ENCODE measurements around the gene CAMKK2.
"Not testable (repeated sequence)": the region's sequence is repeated elsewhere in the genome, so short reads cannot be mapped to it uniquely, and the experiment has no call there.

CAMKK2 gene

DNA sequence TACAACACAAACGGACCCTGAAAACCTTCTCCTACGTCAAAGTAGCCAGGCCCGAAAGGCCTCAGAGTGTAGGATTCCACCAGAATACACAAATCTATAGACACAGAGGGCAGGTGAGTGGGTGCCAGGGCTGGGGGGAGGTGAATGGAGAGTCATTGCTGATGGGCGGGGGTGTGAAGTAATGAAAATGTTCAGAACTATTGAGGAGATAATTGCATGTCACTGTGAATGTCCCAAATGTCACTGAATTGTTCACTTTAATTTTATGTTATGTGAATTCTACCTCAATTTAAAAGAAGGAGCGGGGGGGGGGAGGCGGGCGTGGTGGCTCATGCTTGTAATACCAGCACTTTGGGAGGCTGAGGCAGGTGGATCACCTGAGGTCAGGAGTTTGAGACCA lies 50.6 kb downstream of the CAMKK2 start:
- DNase-seq (ENCODE audit: low spot score) = no peak

GRCh38 chr12:121245031-121245430 lies 51.5 kb downstream of the CAMKK2 start:
- DNase-seq (ENCODE audit: low spot score) = no peak

- DNase-seq (ENCODE audit: low spot score) = no peak
These were observed 55.1 kb downstream of the CAMKK2 start for GRCh38 chr12:121241156-121241970.

GRCh38 chr12:121240484-121241101 lies 55.9 kb downstream of the CAMKK2 start:
- DNase-seq (ENCODE audit: low spot score) = peak; percentile 81

DNA sequence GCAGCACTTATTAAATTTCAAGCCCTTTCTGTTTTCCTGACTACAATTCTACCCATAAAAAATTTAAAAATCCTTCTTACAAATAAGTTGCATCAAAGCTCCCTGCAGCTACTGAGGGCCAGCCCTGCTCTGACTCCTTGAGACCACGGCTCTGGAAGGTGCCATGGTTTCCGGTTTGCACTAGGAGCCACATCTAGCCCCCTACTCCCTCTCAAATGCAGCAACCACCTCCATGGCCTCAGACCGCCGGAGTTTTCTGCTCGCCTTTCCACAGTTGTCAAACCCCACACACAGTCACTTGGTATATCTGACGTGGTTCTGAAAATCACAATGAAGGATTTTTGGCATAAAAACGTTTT lies 56.5 kb downstream of the CAMKK2 start:
- no peak for DNase-seq (ENCODE audit: low spot score)

- no peak for DNase-seq (ENCODE audit: low spot score)
These were observed 57.0 kb downstream of the CAMKK2 start for GRCh38 chr12:121239351-121240061.

DNA sequence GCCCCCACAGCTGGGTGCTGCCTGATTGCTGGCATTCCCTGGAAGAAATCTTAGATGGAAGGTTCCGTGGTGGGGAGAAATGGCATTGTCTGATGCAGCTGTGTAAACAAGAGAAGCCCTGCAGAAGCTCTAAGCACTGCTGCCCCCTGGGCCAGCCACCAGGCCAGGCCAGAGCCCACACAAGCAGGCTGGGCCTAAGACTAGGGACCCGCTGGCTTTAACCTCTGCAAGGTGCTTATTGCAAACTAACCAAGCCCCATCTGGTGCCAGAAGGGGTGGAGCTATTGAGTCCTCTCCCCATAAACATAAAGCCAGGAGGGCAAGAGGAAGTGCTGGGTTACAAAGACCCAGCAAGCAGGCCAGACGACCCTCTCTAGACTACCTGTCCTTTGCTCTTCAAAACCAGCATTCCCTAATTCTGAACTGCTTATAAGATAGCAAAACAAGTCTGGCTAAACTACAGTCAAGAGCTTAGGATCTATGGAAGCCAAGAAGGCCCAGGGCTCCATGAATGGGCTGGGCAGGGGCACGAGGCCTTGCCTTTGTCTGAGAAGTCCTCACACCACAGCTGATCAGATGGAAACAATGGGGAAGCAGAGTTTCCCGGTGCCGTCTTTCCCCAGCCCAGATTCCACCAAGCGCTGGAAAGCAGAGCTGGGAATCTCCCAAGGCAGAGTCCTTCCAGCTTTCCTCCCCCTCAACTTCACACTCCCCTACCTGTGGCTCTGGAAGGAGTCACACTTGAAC lies 57.7 kb downstream of the CAMKK2 start:
- no peak for DNase-seq (ENCODE audit: low spot score)

GRCh38 chr12:121238086-121238485 lies 58.4 kb downstream of the CAMKK2 start:
- DNase-seq (ENCODE audit: low spot score) = no peak

- no peak for DNase-seq (ENCODE audit: low spot score)
These were observed 59.1 kb downstream of the CAMKK2 start for GRCh38 chr12:121237415-121237814.

GRCh38 chr12:121236776-121237175 lies 59.7 kb downstream of the CAMKK2 start:
- no peak for DNase-seq (ENCODE audit: low spot score)

GRCh38 chr12:121233628-121234020 lies 62.9 kb downstream of the CAMKK2 start:
- DNase-seq (ENCODE audit: low spot score) = no peak

GRCh38 chr12:121232977-121233627 lies 63.4 kb downstream of the CAMKK2 start:
- DNase-seq (ENCODE audit: low spot score) = no peak

DNA sequence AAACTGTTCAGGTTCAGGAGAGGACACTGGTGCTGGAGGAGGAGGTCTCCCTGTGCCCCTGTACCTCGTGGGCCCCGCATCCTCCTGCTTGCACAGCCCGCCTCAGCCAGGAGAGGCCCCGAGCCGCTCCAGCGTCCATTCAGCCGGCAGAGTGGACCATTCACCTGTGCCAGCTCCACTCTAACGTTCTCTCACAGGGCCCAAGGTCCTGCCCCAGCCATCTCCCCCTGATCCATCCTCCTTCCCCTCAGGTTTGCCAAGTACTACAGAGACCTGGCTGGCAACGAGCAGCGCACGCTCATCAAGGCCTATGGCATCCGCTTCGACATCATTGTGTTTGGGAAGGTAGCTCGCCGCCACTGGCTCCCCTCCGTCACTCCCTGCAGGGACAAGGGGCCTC lies 64.3 kb downstream of the CAMKK2 start:
- DNase-seq (ENCODE audit: low spot score) = no peak

DNA sequence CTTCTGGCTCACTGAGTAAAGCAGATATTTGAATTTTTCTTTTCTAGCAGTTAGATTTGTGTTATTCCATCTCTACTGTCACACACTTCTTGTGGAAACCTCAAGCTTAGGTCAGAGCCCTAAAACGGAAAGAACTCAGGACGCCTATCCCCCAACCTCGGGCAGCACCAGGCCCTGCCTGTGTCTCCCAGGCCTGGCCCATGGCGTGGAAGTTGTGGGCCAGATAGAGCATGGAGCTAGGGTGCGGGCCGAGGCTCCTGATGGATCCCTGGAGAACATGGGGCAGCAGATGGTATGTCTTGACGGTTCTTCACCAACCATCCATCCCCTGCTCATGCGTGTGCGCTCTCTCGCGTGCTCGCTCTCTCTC lies 66.0 kb downstream of the CAMKK2 start:
- no peak for DNase-seq (ENCODE audit: low spot score)

DNA sequence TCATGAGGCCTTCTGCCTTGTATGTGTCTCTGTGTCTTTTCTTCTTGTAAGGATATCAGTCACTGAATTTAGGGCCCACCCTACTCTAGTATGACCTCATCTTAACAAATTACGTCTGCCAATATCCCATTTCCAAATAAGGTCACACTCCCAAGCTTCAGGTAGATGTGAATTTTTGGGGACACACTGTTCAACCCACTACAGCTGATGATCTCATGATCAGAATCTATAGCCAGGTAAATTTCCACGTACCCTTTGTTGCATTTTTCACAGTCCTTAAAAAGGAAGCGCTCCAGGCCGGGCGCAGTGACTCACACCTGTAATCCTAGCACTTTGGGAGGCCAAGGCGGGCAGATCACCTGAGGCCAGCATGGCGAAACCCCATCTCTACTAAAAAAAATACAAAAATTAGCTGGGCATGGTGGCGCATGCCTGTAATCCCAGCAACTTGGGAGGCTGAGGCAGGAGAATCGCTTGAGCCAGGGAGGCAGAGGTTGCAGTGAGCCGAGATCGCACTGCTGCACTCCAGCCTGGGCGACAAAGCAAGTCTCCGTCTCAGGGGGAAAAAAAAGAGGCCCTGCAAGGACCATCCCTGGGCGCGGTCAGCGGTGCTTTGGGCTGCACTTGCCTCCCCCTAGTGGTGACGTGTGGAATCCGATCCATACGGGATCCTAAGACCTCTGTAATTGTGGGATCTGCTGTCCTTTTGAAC lies 66.5 kb downstream of the CAMKK2 start:
- DNase-seq (ENCODE audit: low spot score) = not testable (repeated sequence)

DNA sequence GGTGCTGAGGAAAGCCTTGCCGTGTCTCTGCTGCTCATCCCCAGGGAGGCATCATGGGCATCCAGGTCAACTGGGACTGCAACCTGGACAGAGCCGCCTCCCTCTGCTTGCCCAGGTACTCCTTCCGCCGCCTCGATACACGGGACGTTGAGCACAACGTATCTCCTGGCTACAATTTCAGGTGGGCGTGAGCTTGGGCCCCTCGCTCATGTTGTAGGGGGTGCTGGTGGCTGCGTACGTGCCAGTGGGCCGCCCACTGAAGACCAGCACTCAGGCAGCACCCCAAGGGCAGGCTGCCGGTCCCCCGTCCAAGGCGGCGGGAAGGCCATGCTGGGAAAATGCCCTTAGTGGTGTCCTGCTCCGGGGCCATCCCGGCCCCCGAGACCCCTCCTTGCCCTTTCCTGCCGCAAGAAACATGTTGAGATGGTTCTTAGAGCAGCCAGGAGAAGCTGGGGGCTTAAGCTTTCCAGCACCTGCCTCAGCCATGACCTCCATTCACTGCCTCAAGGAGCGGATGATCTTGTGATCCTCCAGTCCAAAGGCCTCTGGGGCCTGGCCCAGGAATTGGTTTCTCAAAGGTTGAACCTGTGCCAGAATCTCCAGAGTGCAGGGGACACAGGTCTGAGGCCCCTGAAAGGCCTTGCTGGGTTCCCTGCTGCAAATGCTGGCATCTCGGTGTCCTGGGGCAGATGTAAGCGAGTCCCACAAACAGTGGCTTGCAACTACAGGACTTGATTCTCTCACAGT lies 67.4 kb downstream of the CAMKK2 start:
- DNase-seq (ENCODE audit: low spot score) = no peak

- no peak for DNase-seq (ENCODE audit: low spot score)
These were observed 69.2 kb downstream of the CAMKK2 start for GRCh38 chr12:121227294-121227693.

DNA sequence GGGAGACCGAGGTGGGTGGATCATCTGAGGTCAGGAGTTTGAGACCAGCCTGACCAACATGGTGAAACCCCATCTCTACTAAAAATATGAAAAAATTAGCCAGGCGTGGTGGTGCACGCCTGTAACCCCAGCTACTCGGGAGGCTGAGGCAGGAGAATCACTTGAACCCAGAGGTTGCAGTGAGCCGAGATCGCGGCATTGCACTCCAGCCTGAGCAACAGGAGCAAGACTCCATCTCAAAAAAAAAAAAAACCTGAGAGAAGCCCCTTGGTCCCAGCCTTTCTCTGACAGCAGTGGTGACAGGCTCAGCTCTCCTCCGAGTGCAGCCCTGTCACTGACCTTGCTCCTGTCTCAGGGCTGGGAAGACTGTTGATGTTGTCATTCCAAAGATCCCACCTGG lies 69.6 kb downstream of the CAMKK2 start:
- not testable (repeated sequence) for DNase-seq (ENCODE audit: low spot score)

DNA sequence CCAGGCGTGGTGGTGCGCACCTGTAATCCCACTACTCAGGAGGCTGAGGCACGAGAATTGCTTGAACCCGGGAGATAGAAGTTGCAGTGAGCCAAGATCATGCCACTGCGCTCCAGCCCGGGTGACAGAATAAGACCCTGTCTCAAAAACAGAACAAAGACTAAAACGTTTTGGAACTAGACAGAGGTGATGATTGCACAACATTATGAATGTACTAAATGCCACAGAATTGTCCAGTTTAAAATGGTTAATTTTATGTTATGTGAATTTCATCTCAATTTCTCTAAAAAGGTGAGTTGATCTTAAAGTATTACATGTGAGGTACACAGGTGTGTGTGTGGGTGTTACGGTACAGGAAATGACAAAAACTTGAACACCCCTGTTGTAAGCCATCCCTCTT lies 70.1 kb downstream of the CAMKK2 start:
- DNase-seq (ENCODE audit: low spot score) = no peak

DNA sequence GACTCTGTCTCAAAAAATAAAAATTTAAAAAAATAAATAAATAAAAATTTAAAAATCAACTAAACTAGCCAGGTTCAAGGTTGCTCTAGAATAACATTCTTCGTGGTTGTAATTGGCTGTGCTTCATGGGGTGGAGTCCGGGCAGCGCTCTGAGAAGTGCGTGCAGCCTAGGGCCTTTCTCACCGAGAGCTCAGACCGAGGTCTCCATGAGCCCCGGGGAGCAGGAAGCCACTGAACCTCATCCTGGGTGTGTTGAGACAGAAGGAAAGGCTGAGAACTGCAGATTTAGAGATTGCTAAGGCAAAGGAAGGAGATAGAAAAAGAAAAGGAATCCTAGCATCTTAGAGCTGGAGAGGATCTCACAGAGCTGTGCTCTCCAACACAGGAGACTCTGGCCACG lies 71.9 kb downstream of the CAMKK2 start:
- no peak for DNase-seq (ENCODE audit: low spot score)

All from left forelimb (tissue), 1 donor.